ENCODE data around the gene ATG16L1. TPM values are rescaled to one million over a fixed set of nuclear protein-coding genes. Genes with fewer than 3 reads are reported as not detected.

Gene ATG16L1
- total and polyA plus RNA-seq, 2 of the 4 experiments (the other 2 are of a cell fraction), result 20.0 to 26.2 TPM

DNA sequence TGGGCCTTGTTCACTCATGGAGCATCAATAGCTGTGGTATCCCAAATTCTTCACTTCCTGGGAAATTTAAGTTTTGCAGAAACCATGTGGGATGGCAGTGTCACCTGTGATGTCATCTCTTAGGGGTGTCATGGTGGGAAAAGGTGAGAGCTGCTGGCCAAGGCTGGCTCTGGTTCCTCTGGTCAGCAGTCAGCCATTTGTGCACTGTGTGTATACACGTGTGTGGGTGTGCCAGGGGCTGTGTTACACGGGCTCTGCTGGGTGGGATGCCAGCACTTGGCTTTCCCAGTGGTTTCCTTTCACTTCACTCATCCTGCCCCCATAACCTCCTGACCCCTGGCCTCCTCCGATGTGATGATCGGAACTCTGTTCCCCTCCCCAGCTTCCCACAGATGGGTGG is 77.4 kb downstream of the ATG16L1 start:
- no peak overlapping the region for H3K4ac ChIP-seq (ENCODE audit: low read depth, low read length)
- H3K4me1 ChIP-seq (ENCODE audit: control insufficient read depth, insufficient read depth, low read length), result no peaks in the 10 kb centered on the region
- intact Hi-C loops (cut with micrococcal nuclease), result no loop called here
- H3K9ac ChIP-seq (ENCODE audit: low read depth, low read length), result no peak overlapping the region
- H2BK120ac ChIP-seq (ENCODE audit: low read depth, low read length), result no peak overlapping the region
- H3K56ac ChIP-seq (ENCODE audit: extremely low read depth, insufficient read depth, low read length), result no peak overlapping the region
- no peak overlapping the region for H3K18ac ChIP-seq (ENCODE audit: low read depth, low read length)
- no peak overlapping the region for H2AK9ac ChIP-seq (replicated peaks; ENCODE audit: low read depth, low read length, poor library complexity)
- no peaks in the 10 kb centered on the region for H3K9me1 ChIP-seq (ENCODE audit: insufficient read depth, low read length)
- no peak overlapping the region for H3K4me3 ChIP-seq (ENCODE audit: insufficient read depth, low read depth, low read length)
- no peaks in the 10 kb centered on the region for H3K9me3 ChIP-seq (ENCODE audit: control insufficient read depth, insufficient read depth, low read length)
- WGBS, 2 experiments (ENCODE audit: extremely low coverage in 2 of 2, insufficient read length in 1 of 2), result no CpG with 5 or more reads among the region's 4 CpGs
- no TSS peak for BruUV-seq (replicated peaks)
- no peak overlapping the region for H3K27ac ChIP-seq (ENCODE audit: insufficient read depth, low read length)
- H2BK20ac ChIP-seq (ENCODE audit: low read depth, low read length), result no peak overlapping the region
- no peaks in the 10 kb centered on the region for H3K36me3 ChIP-seq (ENCODE audit: control insufficient read depth, insufficient read depth, low read length)
- no peak overlapping the region for H4K91ac ChIP-seq (ENCODE audit: insufficient read depth, low read depth, low read length)
- ATAC-seq (ENCODE audit: low read depth) (no peak), DNase-seq (no peak)
- no peak overlapping the region for H4K8ac ChIP-seq (ENCODE audit: low read depth in 2 of 2, low read length in 2 of 2)
- H4K20me1 ChIP-seq (ENCODE audit: insufficient read depth, low read length), result no peaks in the 10 kb centered on the region
- dilution Hi-C loops (cut with HindIII; ENCODE audit: low sequenced_read_pairs, unreplicated experiment), result no loop called here
- no peak overlapping the region for H2BK5ac ChIP-seq (ENCODE audit: low read depth, low read length, poor library complexity, severe bottlenecking)
- POLR2A ChIA-PET (ENCODE audit: unreplicated experiment), result no interaction called here
- TF ChIP-seq MAFK (IDR thresholded peaks at IDR 0.05; ENCODE audit: low read depth, low read length), result no peak
- TF ChIP-seq POLR2A (IDR thresholded peaks at IDR 0.05; ENCODE audit: low read depth, low read length), result no peak
- TF ChIP-seq MAZ (IDR thresholded peaks at IDR 0.05; ENCODE audit: borderline replicate concordance, low read depth, low read length), result no peak
- CTCF ChIA-PET, result no interaction called here
- no peak overlapping the region for H2BK15ac ChIP-seq (ENCODE audit: low read depth, low read length)
- H4K5ac ChIP-seq (ENCODE audit: low read depth, low read length), result no peak overlapping the region
- no peak overlapping the region for H3K14ac ChIP-seq (replicated peaks; ENCODE audit: low read depth, low read length)
- H3K79me1 ChIP-seq (ENCODE audit: low read depth in 1 of 2, low read length in 2 of 2), result no peaks in the 10 kb centered on the region
- H2AFZ ChIP-seq (replicated peaks; ENCODE audit: low read length, poor library complexity), result no peak overlapping the region
- no peak overlapping the region for H3K23ac ChIP-seq (ENCODE audit: low read depth, low read length)
- no peak overlapping the region for H3K4me2 ChIP-seq (ENCODE audit: low read depth, low read length)
- H3K27me3 ChIP-seq (ENCODE audit: control insufficient read depth, insufficient read depth, low read length), result peaks cover 16% of the 10 kb centered on the region
- H2AK5ac ChIP-seq (ENCODE audit: low read depth, low read length), result no peak overlapping the region
- in situ Hi-C loops (cut with MboI; ENCODE audit: low sequenced_read_pairs), result no loop called here

Data from IMR-90 (cell line).